ENCODE data around the gene RABEPK.
A peak's percentile ranks its signal among the peaks of the same experiment; 100 is the strongest.
"Not testable (repeated sequence)": the region's sequence is repeated elsewhere in the genome, so short reads cannot be mapped to it uniquely, and the experiment has no call there.

RABEPK gene

GRCh38 chr9:125255781-125256391 is 55.5 kb downstream of the RABEPK start:
- DNase-seq, result no peak

GRCh38 chr9:125258160-125258785 is 57.9 kb downstream of the RABEPK start:
- DNase-seq, result no peak

DNA sequence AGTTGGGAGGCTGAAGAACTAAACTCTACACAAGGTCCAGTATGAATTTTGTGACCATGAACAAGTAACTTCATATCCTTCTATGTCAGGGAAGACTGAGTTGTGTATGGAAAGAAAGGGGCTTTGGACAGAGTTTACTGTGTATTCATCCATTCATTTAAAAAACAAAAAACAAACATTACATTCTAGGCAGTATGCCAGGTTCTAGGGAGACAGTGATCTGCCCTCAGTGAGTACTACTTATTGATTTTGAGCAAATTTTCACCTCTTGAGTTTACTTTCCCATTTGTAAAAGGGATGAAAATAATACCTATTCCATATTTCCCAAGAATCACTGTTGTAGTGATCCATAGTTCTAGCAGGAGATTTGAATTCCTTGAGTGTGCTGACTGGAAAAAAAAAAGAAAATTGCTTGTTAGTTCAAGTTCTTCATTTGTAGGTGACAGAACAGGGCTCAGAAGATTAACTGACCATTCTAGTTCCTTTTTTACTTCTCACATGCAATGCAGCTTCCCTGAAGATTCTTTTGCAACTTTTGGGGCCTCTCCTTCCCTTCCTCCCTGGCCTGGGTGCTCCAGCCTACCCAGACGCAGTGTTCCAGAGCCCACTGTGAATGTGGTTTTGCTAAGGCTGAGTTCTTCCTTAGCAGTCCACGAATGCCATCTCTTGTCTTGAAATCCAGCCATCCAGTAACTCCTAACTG is 58.6 kb downstream of the RABEPK start:
- no peak for DNase-seq

DNA sequence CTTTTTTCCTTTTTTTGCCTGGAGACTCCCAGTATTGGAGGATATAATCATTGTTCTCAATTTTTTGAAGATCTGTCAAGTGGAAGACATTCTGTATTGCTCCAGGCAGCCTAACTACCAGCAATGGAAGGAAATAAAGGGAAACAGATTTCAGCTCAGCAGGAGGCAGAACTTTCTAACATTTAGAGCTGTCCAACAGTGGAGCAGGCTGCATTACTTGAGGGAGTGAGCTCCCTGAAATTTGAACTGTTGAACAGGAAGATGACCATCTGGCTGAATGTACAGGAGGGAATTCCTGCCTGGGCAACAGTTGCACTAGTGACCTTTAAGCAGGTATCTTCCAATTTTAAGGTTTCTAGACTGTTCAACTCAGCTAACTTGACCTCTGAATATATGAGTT is 60.2 kb downstream of the RABEPK start:
- no peak for DNase-seq

DNA sequence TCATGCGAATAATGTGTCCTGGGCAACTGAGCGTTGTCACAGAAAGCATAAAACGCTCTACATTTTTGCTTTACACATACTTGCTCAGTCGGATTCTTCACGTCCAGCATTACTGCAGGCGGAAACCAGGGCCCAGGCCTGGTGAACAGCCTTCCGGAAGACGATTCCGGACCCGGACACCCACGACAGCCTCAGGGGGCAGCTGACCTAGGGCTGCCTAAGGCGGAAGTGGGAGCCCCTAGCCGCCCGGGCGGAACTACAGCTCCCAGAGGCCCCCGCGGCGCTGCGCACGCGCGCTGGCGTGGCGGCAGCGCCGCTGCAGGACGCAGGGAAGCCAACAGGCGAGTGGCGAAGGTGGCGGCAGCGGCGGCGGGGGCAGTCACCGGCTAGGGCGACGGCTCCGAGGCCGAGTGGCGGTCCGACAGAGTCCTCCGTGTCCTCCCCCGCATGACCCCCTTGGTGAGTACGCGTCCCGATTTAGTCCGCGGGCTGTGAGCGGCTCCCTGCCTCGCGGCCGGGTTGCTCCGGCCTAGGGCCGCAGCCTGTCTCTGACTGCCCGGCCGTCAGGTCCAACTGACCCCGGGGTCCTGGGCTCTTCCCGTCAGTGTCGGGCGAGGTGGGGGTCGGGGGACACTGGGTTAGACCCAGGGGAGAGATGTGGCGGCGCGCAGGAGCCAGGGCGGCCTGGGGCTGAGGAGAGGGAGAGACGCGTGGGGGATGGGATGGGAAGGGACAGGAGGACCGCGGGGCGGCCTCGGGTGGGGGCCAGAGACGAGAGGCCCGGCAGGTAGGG is 61.4 kb downstream of the RABEPK start, which contains the start of gene GAPVD1:
TSS of gene GAPVD1 (plus strand) at position 326 of the 793 bp plus-strand sequence. CDS start 37,096 bp downstream, outside the sequence.
- peak; percentile 89 for DNase-seq

DNA sequence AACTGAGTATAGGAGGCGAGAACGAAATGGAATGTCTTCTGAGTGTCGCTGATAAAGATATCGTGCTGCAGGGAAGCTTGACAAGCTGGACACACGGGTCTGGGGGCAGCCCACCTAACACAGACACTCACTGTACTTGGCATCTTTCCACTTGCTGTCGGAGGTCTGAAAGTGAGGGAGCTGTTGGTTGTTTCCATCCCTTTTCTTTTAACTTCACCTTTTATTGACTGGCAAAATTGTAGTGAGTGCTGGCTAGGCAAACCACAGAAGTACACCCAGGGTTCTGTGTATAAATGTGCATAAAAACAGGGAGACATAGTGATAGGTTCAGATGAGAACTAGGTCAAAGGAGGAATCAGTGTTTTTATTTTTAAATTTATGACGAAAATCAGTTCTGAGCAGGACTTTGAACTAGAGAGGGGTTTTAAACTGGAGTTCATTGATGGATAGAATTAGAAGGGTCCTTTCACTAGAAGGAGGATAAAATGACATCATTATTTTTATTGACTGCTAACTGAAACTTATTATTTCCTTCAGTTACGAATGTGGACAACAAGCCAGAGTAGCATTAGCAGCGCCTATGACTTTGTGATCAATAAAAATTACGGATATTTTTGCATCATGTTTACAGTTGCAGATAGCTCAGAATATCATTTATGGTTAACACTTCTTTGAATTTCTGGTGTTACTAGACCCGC is 62.1 kb downstream of the RABEPK start:
- DNase-seq, result no peak

DNA sequence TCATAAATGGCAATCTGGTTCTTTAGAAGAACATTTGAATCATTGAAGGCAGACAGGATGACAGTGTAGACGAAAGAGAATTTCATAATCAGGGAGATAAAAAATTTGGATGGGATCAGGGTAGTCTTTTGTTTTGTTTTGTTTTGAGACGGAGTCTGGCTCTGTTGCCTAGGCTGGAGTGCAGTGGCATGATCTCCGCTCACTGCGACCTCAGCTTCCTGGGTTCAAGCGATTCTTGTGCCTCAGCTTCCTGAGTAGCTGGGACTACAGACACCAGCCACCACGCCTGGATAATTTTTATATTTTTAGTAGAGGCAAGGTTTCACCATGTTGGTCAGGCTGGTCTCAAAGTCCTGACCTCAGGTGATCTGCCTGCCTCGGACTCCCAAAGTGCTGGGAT is 63.7 kb downstream of the RABEPK start:
- not testable (repeated sequence) for DNase-seq

DNA sequence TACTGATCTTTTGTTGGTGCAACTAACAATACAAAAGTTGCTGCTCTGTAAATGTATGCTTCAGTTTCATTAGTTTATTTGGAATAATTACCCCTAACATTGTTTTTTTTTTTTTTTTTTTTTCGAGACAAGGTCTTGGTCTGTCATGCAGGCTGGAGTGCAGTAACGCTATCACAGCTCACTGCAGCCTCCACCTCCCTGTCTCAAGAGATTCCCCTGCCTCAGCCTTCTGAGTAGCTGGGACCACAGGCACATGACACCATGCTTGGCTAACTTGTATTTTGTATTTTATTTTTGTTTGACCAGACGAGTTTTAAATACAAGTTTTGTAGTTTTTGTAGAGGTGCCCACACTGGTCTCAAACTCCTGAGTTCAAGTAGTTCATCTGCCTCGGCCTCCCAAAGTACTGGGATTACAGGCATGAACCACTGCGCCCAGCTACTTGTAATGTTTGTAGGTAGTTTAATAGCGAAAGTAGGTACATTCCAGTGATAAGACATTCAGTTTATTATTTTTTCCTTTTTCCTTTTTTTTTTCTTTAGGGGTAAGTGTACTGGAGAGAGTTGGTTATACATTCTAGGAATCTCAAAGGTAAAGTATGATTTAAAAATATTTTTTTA is 68.2 kb downstream of the RABEPK start:
- DNase-seq, result no peak

- no peak for DNase-seq
Measured at GRCh38 chr9:125269014-125269397, 68.7 kb downstream of the RABEPK start.

GRCh38 chr9:125271081-125271480 is 70.7 kb downstream of the RABEPK start:
- DNase-seq, result no peak

DNA sequence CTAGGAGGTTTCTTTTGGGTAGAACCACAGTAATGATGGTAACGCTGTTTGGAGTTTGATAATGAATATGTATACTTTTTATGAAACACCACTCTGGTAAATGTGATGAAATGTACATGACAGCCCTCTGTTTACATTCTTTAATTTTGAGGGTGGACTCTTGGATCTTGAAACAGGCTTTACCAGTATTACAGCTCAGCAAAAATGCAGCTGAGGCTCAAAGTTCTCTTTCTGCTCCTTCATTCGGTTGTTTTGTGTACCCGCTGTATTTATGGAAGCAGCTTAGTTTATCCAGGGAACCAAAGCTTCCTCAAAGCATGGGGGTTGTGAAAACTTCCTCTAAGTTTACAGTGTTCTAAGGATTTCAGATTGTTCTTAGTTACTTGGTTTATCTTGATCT is 72.4 kb downstream of the RABEPK start:
- no peak for DNase-seq

GRCh38 chr9:125276771-125277170 is 76.4 kb downstream of the RABEPK start:
- DNase-seq, result no peak

DNA sequence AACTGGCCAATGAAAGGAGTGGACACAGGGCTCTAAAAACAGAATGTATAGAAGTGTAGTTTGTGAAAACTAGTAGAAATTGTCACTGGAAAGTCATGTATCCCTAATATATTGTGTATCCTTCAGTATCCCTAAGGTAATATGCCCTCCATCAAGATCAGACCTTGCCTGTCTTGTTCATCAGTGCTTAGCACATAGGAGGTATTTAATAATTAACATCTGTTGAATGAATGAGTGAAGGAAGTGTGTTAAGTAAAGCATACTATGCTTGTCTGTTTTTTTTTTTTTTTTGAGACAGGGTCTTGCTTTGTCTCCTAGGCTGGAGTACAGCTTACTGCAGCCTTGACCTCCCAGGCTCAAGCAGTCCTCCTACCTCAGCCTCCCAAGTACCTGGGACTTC is 77.1 kb downstream of the RABEPK start:
- DNase-seq, result no peak

DNA sequence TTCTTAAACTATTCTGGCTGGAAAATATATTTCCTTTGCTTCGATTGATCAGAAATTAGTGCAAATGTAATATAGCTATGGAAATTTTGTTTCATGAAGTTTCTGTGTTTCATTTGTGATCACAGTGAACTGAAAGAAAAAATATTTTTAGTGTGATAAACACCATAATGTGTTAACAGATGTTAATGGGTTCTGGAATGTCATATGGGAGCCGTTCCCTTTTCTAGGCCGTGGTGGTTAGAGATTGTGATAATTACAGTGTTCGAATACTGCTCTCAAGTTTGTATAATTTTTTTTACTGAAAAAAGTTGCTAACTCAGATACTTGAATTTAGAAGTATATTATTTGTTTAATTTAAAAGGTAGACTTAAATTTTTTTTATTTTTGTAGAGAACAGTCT is 80.6 kb downstream of the RABEPK start:
- DNase-seq, result peak; percentile 9

All from fibroblast of skin of right biceps (primary cell).